Endodermal cell (in vitro differentiated cells): Measurements from ENCODE around the gene CMIP. TPM values are rescaled to one million over a fixed set of nuclear protein-coding genes. Genes with fewer than 3 reads are reported as not detected.

Experiments
- DNase-seq: peaks from one replicate; pipeline ENCODE4 v3.0.0-alpha.2; 2017
- H3K27ac ChIP-seq: 2 replicates; pipeline ENCODE4 v1.5.1; 2013; ENCODE audit warnings: mild to moderate bottlenecking, low read depth, low read length, moderate library complexity
- H3K27me3 ChIP-seq: 2 replicates; pipeline ENCODE4 v1.6.1; 2013; ENCODE audit warnings: mild to moderate bottlenecking, low read length, moderate library complexity; ENCODE audit not compliant: insufficient read depth, control insufficient read depth, poor library complexity, severe bottlenecking
- H3K36me3 ChIP-seq: 2 replicates; pipeline ENCODE4 v1.7.0; 2013; ENCODE audit warnings: mild to moderate bottlenecking, low read length, moderate library complexity; ENCODE audit not compliant: control insufficient read depth, insufficient read depth
- H3K4me1 ChIP-seq: one replicate; pipeline ENCODE4 v1.7.0; 2013; ENCODE audit warnings: low read length; ENCODE audit not compliant: control insufficient read depth, insufficient read depth
- H3K4me3 ChIP-seq: 2 replicates; pipeline ENCODE4 v1.5.1; 2013; ENCODE audit warnings: mild to moderate bottlenecking, low read length, moderate library complexity
- H3K9ac ChIP-seq: 2 replicates; pipeline ENCODE4 v1.6.1; 2013; ENCODE audit warnings: mild to moderate bottlenecking, low read length, moderate library complexity; ENCODE audit not compliant: poor library complexity, severe bottlenecking; ENCODE audit errors: extremely low read depth
- H3K9me3 ChIP-seq: 2 replicates; pipeline ENCODE4 v1.6.1; 2013; ENCODE audit warnings: mild to moderate bottlenecking, low read length, moderate library complexity; ENCODE audit not compliant: control insufficient read depth
- H3K27ac Mint-ChIP-seq: 2 replicates; pipeline ENCODE4 v1.8.0; 2020; ENCODE audit warnings: mixed read lengths
- H3K27me3 Mint-ChIP-seq: 2 replicates; pipeline ENCODE4 v1.8.0; 2021; ENCODE audit warnings: mild to moderate bottlenecking, mixed read lengths; ENCODE audit not compliant: insufficient read depth
- H3K36me3 Mint-ChIP-seq: 2 replicates; pipeline ENCODE4 v1.8.0; 2020; ENCODE audit warnings: low read depth, mixed read lengths
- H3K4me1 Mint-ChIP-seq: 2 replicates; pipeline ENCODE4 v1.8.0; 2020; ENCODE audit warnings: mixed read lengths
- H3K4me3 Mint-ChIP-seq: 2 replicates; pipeline ENCODE4 v1.8.0; 2020; ENCODE audit warnings: mild to moderate bottlenecking, moderate library complexity, mixed read lengths
- H3K9me3 Mint-ChIP-seq: 2 replicates; pipeline ENCODE4 v1.8.0; 2020; ENCODE audit warnings: mild to moderate bottlenecking, mixed read lengths
- WGBS, 2 experiments: methylation state at CpG; one replicate each; pipeline versions ENCODE4 v1.1.5 to v1.1.7; 2013; ENCODE audit warnings: missing lambda C conversion rate in 2 of 2, mixed read lengths in 1 of 2; ENCODE audit not compliant: insufficient coverage in 1 of 2, insufficient read length in 1 of 2; 5-methylcytosine and 5-hydroxymethylcytosine counted together
- total RNA-seq, 2 donors: library from RNA; stranded (reverse); fragmentation: NEBNext Ultra II Directional in 1 of 2; extraction: Animal tissue kit (Norgen Biotek cat#: 25700) in 1 of 2; gene quantifications; 2 replicates in 1 of 2; 3 replicates in 1 of 2; pipeline ENCODE4 v1.2.1, GENCODE V29; 2021
- TF ChIP-seq, protein P1 (sequence below): fragments of 200-600 bp; sonication (generic); conservative IDR thresholded peaks from 2 replicates; pipeline ENCODE4 v1.5.0; 2021; ENCODE audit warnings: antibody characterized with exemption, mild to moderate bottlenecking

CMIP gene
- total RNA-seq, 2 donors from 2014 or later, result 64.0 to 64.7 TPM

DNA sequence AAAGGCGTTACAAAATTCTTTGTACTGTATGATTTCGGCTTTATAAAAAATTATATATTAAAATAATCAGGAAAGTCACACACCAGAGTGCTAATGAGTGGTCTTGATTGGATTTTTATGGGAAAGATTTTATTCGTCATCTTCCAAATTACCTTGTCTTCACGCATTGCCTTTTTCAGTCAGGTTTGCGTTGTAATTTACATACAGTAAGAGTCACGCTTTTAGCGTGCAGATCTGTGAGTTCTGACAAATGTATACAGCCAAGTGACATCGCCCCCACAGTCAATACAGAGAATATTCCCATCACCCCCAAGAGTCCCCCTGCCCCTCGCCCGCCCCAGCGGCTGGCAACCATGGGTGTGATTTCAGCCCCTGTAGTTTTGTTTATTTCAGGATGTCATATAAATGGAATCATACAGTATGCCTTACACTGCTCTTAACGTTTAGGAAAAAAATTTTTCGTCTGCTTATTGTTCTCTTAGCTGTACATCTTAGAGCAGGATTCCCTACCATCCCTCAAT is 157.7 kb downstream of the CMIP start:
- Histone ChIP-seq H3K27ac (no peak overlapping the region), H3K27me3 (no peaks in the 10 kb centered on the region), H3K9ac (no peak overlapping the region), H3K4me1 (no peaks in the 10 kb centered on the region), H3K36me3 (peaks cover 2% of the 10 kb centered on the region), H3K4me3 (no peak overlapping the region), H3K9me3 (no peaks in the 10 kb centered on the region)
- H3K4me3 Mint-ChIP-seq, result no peak overlapping the region
- H3K4me1 Mint-ChIP-seq, result peaks cover 13% of the 10 kb centered on the region
- WGBS, 2 experiments, result 87 to 94% methylated on average over 6 to 7 of the region's 13 CpGs
- no peaks in the 10 kb centered on the region for H3K9me3 Mint-ChIP-seq
- TF ChIP-seq, protein P1, sequence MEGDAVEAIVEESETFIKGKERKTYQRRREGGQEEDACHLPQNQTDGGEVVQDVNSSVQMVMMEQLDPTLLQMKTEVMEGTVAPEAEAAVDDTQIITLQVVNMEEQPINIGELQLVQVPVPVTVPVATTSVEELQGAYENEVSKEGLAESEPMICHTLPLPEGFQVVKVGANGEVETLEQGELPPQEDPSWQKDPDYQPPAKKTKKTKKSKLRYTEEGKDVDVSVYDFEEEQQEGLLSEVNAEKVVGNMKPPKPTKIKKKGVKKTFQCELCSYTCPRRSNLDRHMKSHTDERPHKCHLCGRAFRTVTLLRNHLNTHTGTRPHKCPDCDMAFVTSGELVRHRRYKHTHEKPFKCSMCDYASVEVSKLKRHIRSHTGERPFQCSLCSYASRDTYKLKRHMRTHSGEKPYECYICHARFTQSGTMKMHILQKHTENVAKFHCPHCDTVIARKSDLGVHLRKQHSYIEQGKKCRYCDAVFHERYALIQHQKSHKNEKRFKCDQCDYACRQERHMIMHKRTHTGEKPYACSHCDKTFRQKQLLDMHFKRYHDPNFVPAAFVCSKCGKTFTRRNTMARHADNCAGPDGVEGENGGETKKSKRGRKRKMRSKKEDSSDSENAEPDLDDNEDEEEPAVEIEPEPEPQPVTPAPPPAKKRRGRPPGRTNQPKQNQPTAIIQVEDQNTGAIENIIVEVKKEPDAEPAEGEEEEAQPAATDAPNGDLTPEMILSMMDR, result no peak
- H3K27ac Mint-ChIP-seq, result no peak overlapping the region
- H3K27me3 Mint-ChIP-seq, result no peaks in the 10 kb centered on the region
- DNase-seq, result no peak
- H3K36me3 Mint-ChIP-seq, result peaks cover 19% of the 10 kb centered on the region

DNA sequence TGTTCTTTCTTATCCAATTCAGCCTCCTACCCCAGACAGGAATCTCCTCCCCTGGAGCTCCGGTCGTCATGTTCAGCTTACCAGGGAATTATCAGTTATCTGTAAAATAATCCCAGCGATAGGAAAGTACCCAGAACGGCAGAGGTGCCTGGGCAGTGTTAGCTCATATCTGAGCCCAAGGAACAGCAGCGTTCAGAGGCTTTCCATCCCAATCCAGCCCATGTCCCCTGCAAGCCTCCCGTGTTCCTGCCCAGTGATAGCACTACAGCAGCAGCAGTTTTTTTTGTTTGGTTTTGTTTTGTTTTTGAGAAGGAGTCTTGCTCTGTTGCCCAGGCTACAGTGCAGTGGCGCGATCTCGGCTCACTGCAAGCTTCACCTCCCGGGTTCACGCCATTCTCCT is 158.2 kb downstream of the CMIP start:
- DNase-seq, result no peak
- H3K9me3 ChIP-seq, result no peaks in the 10 kb centered on the region
- H3K4me3 ChIP-seq, result no peak overlapping the region
- H3K36me3 ChIP-seq, result peaks cover 6% of the 10 kb centered on the region
- Mint-ChIP-seq H3K4me3 (no peak overlapping the region), H3K9me3 (no peaks in the 10 kb centered on the region), H3K36me3 (peaks cover 23% of the 10 kb centered on the region), H3K27ac (no peak overlapping the region), H3K27me3 (no peaks in the 10 kb centered on the region), H3K4me1 (peaks cover 13% of the 10 kb centered on the region)
- WGBS, 2 experiments, result 92 to 94% methylated on average over 9 to 11 of the region's 11 CpGs
- no peak overlapping the region for H3K27ac ChIP-seq
- H3K27me3 ChIP-seq, result no peaks in the 10 kb centered on the region
- TF ChIP-seq, protein P1, result no peak
- no peaks in the 10 kb centered on the region for H3K4me1 ChIP-seq
- no peak overlapping the region for H3K9ac ChIP-seq

DNA sequence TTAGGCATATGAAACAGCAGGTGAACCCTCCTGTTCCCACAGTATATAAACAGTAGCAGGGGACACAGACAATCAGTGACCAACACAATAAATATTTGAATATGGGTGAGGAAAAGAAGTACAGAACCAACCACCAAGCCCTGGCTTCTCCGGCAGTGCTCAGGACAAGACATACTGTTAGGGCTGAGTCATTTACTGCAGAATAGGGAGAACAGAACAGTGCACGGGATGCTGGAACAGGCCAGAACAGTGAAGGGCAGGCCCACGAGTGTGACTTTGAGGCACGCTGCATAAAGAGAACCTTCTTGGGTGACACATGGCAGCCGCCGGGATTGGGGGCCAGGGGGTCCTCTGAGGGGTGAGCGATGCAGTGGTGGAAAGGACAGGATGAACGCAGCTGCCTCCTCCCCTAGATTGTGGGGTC is 160.4 kb downstream of the CMIP start:
- H3K4me1 ChIP-seq, result peaks cover 3% of the 10 kb centered on the region
- H3K27ac ChIP-seq, result no peak overlapping the region
- TF ChIP-seq, protein P1, result no peak
- 94 to 95% methylated on average over 8 of the region's 8 CpGs for WGBS, 2 experiments
- Mint-ChIP-seq H3K4me1 (peaks cover 4% of the 10 kb centered on the region), H3K36me3 (peaks cover 28% of the 10 kb centered on the region), H3K27ac (no peak overlapping the region), H3K4me3 (no peak overlapping the region), H3K27me3 (no peaks in the 10 kb centered on the region), H3K9me3 (no peaks in the 10 kb centered on the region)
- DNase-seq, result no peak
- no peak overlapping the region for H3K4me3 ChIP-seq
- H3K9ac ChIP-seq, result no peak overlapping the region
- peaks cover 11% of the 10 kb centered on the region for H3K36me3 ChIP-seq
- no peaks in the 10 kb centered on the region for H3K9me3 ChIP-seq
- no peaks in the 10 kb centered on the region for H3K27me3 ChIP-seq
